HUES6 (cell line): ENCODE measurements around the gene RAB29.

Source experiments
- H3K27ac ChIP-seq: 2 replicates; pipeline ENCODE4 v1.7.0; 2013; ENCODE audit warnings: low read depth, mild to moderate bottlenecking, low read length, inconsistent platforms
- H3K27me3 ChIP-seq: 2 replicates; pipeline ENCODE4 v1.6.1; 2013; ENCODE audit warnings: low read length; ENCODE audit not compliant: control insufficient read depth, insufficient read depth
- H3K36me3 ChIP-seq: 2 replicates; pipeline ENCODE4 v1.6.1; 2013; ENCODE audit warnings: low read length; ENCODE audit not compliant: control insufficient read depth, insufficient read depth
- H3K4me1 ChIP-seq: 2 replicates; pipeline ENCODE4 v1.6.1; 2013; ENCODE audit warnings: low read length; ENCODE audit not compliant: control insufficient read depth, insufficient read depth
- H3K4me3 ChIP-seq: 2 replicates; pipeline ENCODE4 v1.5.1; 2013; ENCODE audit warnings: low read depth, low read length
- H3K9ac ChIP-seq: one replicate; pipeline ENCODE4 v1.6.1; 2013; ENCODE audit warnings: mild to moderate bottlenecking, low read length
- H3K9me3 ChIP-seq: 2 replicates; pipeline ENCODE4 v1.6.1; 2013; ENCODE audit warnings: low read depth, low read length; ENCODE audit not compliant: control insufficient read depth, insufficient read depth

The RAB29 gene

DNA sequence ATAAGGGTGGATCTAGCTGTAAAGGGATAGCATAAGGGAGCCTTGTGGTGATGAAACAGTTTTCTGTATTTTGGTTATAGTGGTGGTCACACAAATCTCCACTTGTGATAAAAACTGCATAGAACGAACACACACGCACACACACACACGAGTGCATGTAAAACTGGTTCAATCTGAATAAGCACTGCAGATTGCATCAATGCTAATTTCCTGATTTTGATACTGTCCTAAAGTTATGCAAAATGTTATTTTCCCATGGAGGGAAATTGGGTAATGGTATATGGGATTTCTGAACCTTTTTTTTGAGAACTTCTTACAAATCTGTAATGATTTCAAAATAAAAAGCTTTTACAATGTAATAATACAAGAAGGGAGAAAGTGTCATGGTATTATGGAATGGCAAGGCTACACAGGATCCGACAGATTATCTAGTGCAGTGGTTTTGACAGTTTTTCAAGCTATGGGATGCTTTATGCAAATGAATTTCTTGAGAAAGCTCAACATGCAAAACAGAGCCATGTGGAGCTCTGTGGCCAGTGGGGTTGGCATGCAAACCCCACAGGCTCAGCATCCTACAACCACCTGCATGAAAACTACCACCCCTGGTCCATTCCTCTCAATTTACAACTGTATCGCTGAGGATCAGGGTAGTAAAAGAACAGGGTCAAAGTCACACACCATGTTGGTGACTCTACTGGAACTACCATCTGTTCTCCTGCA, 18.9 kb upstream of the RAB29 start:
- Histone ChIP-seq H3K4me3 (no peak overlapping the region), H3K36me3 (peaks cover 73% of the 10 kb centered on the region), H3K27ac (no peak overlapping the region)

DNA sequence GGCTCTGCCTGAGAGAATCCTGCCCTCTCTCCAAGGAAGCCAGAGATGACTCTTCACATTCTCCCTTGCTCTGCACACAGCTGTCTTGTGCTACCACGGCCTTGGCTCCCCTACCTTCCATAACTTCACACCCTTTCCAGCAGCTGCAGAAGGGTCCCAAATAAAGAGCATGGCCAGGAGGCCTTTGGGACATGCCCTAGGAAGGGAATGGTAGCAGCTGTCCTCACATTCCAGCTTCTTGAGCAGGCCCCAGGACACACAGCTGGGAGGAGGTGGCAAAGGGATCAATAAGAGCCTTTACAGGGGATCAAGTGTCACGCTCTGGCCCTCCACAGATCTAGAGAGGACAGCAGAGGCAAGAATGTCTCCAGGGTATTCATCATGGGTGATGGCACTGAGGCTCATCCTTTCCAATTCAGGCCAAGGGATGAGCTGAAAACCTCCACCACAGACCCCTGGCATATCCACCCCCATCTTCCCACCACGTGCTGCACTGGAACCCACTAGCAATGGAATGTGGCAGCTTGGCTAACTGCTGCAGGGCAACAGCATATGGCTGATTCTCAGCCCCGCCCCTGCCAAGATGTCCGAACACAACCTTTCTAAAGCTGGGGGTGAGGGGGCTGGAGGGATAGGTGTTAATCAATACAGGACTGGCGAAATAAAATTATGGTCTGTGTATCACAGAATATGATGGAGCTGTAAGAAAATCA, 17.8 kb upstream of the RAB29 start:
- no peak overlapping the region for H3K9ac ChIP-seq
- H3K36me3 ChIP-seq = peaks cover 62% of the 10 kb centered on the region
- no peaks in the 10 kb centered on the region for H3K27me3 ChIP-seq
- no peak overlapping the region for H3K27ac ChIP-seq
- no peak overlapping the region for H3K4me3 ChIP-seq
- H3K9me3 ChIP-seq = no peaks in the 10 kb centered on the region
- peaks cover 10% of the 10 kb centered on the region; the same call in 1 of the 2 replicates for H3K4me1 ChIP-seq

More for the DNA sequence above, 18.9 kb upstream of the RAB29 start:
- no peaks in the 10 kb centered on the region for H3K27me3 ChIP-seq
- no peaks in the 10 kb centered on the region for H3K9me3 ChIP-seq
- H3K4me1 ChIP-seq = peaks cover 10% of the 10 kb centered on the region; the same call in 1 of the 2 replicates
- no peak overlapping the region for H3K9ac ChIP-seq

DNA sequence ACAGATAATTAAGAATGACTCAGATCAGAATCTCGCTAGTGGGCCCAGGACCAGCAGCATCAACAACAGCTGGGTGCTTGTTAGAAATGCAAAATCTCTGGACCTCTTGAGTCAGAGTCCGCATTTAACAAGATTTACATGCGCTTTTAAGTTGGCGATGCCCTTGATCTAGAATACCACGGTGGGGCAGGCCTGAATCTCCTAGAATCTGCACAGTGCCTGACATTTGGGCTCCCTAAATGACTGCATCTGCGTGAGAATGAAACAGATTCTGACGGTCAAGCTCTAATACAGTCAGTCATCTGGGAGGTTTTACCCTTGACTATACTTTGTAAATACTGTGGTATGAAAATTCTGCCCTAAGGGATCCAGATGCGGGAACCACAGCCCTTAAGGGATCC, 17.2 kb upstream of the RAB29 start:
- Histone ChIP-seq H3K27ac (no peak overlapping the region), H3K36me3 (peaks cover 56% of the 10 kb centered on the region), H3K4me3 (no peak overlapping the region), H3K9ac (no peak overlapping the region), H3K27me3 (no peaks in the 10 kb centered on the region), H3K9me3 (no peaks in the 10 kb centered on the region), H3K4me1 (peaks cover 10% of the 10 kb centered on the region; the same call in 1 of the 2 replicates)

DNA sequence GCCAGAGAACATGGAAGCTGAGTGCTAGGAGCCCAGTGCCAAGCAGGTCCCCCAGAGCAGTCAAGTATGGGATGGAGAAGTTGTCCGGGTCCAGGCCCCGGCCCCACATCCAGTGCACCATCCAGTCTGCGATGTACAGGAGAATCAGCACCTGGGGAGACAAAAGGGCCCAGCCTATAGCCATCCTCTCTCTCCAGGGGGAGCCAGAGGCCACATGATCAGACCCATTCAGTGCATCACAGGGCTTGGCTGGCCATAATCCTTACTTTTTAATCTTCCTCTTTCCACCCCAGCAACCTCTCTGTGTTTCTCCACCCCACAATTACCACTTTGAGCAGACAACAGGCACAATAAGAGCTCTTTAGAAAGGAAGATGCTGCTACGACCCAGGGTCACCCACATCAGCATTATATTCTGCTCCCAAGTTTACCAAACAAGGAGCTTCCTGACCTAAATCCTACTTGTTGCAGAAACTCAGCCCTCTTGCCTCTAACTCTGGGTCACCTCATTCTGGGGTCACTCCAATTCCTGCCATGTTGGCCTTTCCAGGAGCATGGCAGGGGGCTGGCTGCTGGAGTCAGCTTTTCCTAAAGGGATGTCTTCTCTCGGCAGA, 16.4 kb upstream of the RAB29 start:
- no peaks in the 10 kb centered on the region for H3K27me3 ChIP-seq
- H3K9ac ChIP-seq = no peak overlapping the region
- no peak overlapping the region for H3K27ac ChIP-seq
- no peaks in the 10 kb centered on the region for H3K9me3 ChIP-seq
- H3K36me3 ChIP-seq = peaks cover 48% of the 10 kb centered on the region
- H3K4me1 ChIP-seq = peaks cover 10% of the 10 kb centered on the region; the same call in 1 of the 2 replicates
- no peak overlapping the region for H3K4me3 ChIP-seq

DNA sequence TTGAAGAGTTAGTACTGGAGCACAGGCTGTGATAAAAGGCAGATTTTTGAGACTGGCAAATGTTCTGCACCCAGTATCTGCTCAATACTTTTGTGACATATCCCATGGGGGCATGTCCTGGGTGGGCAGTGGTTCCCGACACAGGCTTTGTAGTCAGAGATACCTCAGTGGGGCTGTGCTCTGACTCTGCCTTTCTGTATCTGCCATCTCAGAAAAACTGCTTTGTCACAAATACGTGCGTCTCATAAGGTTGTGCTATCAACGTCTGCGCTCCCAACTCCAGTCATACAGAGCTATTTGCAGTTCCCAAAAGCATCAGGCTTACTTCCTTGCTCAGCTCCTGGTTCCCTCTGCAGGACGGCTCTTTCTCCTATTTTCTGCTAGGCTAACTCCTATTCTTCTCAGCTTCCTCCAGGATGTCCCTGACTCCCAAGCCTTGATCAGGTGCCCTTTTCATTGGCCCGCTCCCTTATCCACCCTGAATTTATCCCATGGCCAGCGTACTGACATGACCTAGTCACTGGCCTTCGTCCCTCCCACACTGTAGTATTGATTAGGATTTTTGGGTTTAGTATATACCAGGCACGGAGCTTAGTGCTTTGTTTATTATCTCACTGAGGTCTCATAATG, 12.1 kb upstream of the RAB29 start:
- Histone ChIP-seq H3K36me3 (peaks cover 12% of the 10 kb centered on the region), H3K27me3 (no peaks in the 10 kb centered on the region), H3K27ac (no peak overlapping the region), H3K4me3 (no peak overlapping the region), H3K4me1 (0 out of 2 replicates have a peak, but pooled peaks cover 4% of the 10 kb centered on the region), H3K9ac (no peak overlapping the region), H3K9me3 (no peaks in the 10 kb centered on the region)

DNA sequence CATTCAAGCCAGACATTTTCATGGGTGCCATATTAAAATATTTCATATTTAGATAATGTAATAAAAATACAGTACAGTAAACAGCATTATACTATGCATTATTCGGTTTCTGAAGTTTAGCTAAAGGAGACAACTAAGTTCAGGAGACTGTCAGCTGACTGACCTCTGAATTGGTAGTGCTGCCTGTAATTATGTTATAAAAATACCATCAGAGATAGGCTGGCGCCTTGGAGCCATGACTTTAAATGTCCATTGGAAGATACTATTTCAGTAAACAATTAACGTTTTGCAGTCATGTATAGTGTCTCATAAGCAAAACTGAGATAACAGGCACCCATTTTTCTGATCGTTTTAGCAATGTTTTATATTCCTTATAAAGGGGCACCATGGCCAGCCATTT, 11.3 kb upstream of the RAB29 start:
- H3K36me3 ChIP-seq = peaks cover 12% of the 10 kb centered on the region
- H3K9me3 ChIP-seq = no peaks in the 10 kb centered on the region
- no peaks in the 10 kb centered on the region for H3K27me3 ChIP-seq
- no peaks in the 10 kb centered on the region for H3K4me1 ChIP-seq
- H3K9ac ChIP-seq = no peak overlapping the region
- H3K27ac ChIP-seq = no peak overlapping the region
- H3K4me3 ChIP-seq = no peak overlapping the region

DNA sequence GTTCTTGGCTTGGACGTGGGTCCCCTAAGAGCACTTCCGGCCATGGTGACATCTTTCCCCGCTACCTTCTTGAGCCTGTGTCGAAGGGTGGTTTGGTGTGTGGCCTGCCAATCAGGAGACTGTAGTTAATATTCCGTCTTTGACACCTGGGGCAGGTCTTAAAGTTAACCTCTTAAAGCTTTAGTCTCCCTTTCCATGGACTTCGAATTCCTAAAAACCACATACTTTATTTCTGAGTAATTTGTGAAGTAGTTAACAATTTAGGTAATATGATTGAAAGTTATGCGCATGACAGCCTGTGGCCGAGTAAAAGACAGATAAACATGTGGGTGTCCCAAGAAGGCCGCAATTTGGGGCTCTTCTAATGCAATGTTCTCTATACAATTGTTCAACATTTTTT, 10.2 kb upstream of the RAB29 start:
- H3K9ac ChIP-seq = no peak overlapping the region
- H3K4me3 ChIP-seq = no peak overlapping the region
- H3K4me1 ChIP-seq = no peaks in the 10 kb centered on the region
- no peaks in the 10 kb centered on the region for H3K9me3 ChIP-seq
- 0 out of 2 replicates have a peak, but pooled peaks cover 6% of the 10 kb centered on the region for H3K36me3 ChIP-seq
- no peaks in the 10 kb centered on the region for H3K27me3 ChIP-seq
- no peak overlapping the region for H3K27ac ChIP-seq

DNA sequence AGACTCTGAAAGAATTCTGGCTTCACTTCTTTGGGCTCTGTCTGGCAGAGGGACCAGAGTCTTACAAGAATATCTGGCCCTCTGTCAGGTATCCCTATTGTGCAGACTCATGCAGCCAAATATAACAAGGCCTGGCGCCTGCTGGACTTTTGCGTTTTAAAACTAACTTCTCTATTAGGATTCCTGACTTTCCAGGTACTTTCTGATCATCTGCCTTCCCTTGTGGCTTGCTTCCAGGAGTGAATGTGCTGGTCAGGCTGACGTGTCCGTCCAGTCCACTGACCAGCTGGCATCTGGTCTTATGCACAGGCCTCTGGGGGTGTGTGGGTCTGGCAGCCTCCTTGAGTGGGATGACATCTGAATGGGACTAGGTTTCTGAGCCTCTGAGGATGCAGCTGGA, 8.6 kb upstream of the RAB29 start:
- H3K9me3 ChIP-seq = no peaks in the 10 kb centered on the region
- H3K4me3 ChIP-seq = no peak overlapping the region
- no peak overlapping the region for H3K9ac ChIP-seq
- no peaks in the 10 kb centered on the region for H3K4me1 ChIP-seq
- no peak overlapping the region for H3K27ac ChIP-seq
- H3K27me3 ChIP-seq = no peaks in the 10 kb centered on the region
- no peaks in the 10 kb centered on the region for H3K36me3 ChIP-seq

DNA sequence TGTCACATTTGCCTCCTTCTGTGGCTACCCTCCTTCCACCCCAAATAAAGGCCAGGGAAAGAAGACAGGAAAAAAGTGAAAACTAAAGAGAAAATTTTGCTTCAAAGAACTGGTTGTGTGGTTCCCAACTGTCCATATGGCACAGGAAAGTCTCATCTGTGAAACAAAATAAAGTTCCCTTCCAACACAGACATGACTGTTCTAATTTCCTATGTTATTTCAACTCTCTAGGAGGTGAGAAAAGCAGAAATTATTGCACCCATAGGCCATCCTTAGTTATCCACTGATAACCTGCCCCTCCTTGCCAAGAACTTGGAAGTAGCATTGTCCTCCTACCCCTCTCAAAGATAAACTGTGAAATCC, 8.1 kb upstream of the RAB29 start:
- no peaks in the 10 kb centered on the region for H3K27me3 ChIP-seq
- H3K4me3 ChIP-seq = no peak overlapping the region
- H3K27ac ChIP-seq = no peak overlapping the region
- no peak overlapping the region for H3K9ac ChIP-seq
- H3K36me3 ChIP-seq = no peaks in the 10 kb centered on the region
- no peaks in the 10 kb centered on the region for H3K9me3 ChIP-seq
- no peaks in the 10 kb centered on the region for H3K4me1 ChIP-seq

DNA sequence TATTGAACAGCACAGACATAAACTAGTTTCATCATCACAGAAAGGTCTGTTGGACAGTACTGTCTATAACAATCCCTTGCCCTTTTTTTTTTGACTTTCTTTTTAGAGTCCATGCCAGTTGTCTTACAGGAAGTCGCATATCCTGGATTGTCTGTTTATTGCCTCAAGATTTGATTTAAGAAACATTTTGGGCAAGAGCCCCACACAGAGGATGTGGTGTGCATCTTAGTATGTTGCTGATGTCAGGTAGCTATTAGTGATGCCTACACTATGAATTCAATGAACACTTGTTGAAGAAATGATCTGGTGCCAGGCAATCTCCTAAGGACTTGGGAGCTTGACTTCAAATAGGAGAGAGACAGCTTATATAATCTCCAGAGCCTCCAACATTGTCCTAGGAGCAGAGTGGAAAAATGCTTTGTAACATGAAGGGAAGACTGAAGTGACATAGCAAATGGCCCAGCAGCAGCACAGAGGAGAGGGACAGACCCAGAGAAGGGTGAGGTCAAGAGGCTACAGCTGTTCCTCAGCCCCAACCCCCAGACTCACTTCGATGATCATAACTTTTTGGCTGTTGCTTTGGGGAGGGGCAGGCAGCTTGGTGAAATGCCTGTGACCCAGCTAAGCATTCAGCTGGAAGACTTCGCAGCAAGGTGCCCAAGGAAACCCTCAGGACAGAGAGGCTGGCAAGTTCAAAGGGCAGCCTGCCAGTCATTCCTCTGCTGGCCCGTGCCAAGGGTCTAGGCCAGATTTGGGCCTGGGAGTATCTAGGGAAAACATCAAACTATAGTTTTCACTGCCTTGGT, 7.5 kb upstream of the RAB29 start:
- H3K27ac ChIP-seq = no peak overlapping the region
- H3K9me3 ChIP-seq = no peaks in the 10 kb centered on the region
- no peaks in the 10 kb centered on the region for H3K36me3 ChIP-seq
- no peaks in the 10 kb centered on the region for H3K4me1 ChIP-seq
- H3K4me3 ChIP-seq = no peak overlapping the region
- no peaks in the 10 kb centered on the region for H3K27me3 ChIP-seq
- no peak overlapping the region for H3K9ac ChIP-seq
